Right renal pelvis (tissue), 4 donors: Measurements from ENCODE around the gene HIBCH. TPM values are rescaled to one million over a fixed set of nuclear protein-coding genes. Genes with fewer than 3 reads are reported as not detected.
"Not testable (repeated sequence)": the region's sequence is repeated elsewhere in the genome, so short reads cannot be mapped to it uniquely, and the experiment has no call there.

ENCODE experiments used
- DNase-seq, 4 donors: peaks; one replicate each; pipeline ENCODE4 v3.0.0-alpha.2; 2013; ENCODE audit warnings: low read depth in 4 of 4, low spot score in 3 of 4, missing footprints in 1 of 4
- polyA plus RNA-seq, 4 donors: library from polyadenylated mRNA; unstranded; fragments of 120-200 nt; gene quantifications; one replicate each; pipeline ENCODE4 v1.2.1, GENCODE V29; 2013; ENCODE audit not compliant: insufficient read length in 4 of 4

Gene HIBCH
- polyA plus RNA-seq, 4 donors: 78.9 to 87.4 (median 79.3) TPM

DNA sequence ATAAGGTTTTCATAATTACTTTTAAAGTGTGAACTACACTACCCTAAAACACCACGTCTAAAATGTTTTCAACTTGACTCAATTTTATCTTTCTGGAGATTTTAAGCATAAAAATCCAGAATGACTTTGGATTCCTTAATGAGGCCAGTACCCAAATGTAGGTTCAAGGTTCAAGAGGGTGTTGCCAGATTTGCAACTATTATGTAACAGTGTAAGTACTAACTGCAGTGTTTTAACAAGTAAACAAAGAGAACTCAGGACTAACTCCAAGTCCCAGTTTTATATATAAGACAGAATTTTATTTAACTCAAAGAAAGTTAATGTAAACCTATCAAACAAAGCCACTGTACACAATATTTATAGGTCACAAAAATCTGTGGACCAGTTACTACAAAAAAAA lies 5.7 kb downstream of the HIBCH start:
- no peak for DNase-seq

DNA sequence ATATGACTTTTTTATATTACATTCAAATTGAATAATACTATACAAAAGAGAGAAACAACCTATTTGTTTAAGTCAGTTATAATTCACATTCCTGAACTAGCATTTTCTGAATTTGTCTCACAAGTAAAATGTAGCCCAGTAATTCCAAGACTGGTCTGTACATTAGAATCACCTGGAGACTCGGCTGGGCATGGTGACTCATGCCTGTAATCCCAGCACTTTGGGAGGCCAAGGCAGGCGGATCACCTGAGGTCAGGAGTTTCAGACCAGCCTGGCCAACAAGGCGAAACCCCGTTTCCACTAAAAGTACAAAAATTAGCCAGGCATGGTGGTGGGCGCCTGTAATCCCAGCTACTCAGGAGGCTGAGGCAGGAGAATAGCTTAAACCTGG lies 7.0 kb downstream of the HIBCH start:
- not testable (repeated sequence) for DNase-seq

DNA sequence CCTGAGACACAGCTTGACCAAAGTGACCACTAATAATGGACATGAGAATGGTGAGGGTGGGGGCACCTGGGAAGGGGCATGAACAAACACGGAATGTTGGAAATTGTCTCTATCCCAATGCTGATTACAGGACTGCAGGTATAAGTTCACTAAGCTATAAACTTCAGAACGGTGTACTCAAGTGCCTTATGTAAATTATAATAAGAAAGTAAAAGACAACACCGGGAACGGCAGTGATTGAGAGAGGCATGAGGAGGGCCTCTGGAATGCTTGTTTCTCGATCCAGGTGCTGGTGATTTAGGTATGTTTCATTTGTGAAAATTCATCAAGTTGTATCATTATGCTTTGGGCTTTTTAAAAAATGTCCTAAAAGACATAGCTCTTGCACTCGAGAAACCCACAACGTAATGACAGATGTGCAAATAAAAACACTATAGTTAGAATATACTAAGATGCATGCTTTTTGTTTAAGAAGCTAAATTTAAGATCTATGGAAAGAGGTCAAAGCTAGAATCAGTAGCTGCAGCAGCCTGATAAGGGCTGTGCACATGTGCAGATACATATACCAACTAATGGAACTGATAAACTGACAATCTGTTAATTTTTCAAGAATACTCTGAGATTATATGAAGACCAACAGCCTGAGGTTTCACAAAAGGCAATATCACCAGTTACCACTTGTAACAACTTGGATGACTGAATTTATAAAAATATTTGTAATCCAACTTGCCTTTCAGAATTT lies 7.6 kb downstream of the HIBCH start:
- DNase-seq: no peak

DNA sequence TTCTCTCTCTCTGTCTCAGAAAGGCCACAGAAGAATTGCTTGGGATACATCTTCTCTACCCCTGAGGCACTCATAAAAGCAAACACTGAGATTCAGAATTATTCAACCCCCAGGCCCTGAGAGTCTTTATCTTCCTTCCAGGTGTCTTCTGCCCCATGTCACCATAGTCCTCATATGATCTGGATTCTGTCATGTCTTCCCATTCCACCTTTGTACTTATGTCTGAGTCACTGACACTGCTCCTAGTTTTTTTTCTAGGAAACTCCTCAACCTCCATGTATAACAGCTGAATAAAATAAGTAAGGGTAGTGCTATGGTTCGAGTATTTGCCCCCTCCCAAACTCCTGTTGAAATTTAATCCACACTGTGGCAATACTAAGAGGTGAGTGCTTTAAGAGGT lies 11.6 kb downstream of the HIBCH start:
- no peak for DNase-seq

DNA sequence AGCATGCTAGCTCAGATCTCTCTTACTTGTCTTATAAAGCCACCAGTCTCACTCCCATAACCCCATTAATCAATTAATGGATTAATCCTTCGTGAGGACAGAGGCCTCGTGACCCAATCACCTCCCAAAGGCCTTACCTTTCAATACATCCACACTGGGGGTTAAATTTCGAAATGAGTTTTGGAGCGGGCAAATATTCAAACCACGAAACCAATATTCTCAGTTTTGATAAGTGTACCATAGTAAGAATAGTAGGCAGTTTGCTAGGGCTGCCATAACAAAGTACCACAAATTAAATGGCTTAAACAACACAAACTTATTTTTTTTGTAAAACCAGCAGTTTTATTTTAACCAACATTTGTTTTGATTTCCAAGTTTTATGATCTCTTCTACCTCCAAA lies 15.2 kb downstream of the HIBCH start:
- no peak for DNase-seq

DNA sequence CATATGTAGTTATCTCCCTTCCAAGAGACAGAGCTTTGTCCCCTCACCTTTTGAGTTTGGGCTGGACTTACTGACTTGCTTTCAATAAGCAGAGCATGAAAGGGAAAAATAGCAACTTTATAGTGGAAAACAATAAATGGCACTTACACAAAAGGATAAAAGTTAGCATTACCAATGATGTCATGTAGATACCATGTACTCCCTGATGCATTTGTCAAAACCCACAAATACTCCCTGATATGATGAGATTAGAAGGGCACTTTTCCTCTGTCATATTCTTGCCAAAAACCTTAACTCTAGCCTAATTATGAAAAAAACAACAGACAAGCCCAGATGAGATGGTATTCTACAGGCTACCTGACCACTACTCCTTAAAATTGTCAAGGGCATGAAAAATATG lies 16.0 kb downstream of the HIBCH start:
- DNase-seq: no peak

DNA sequence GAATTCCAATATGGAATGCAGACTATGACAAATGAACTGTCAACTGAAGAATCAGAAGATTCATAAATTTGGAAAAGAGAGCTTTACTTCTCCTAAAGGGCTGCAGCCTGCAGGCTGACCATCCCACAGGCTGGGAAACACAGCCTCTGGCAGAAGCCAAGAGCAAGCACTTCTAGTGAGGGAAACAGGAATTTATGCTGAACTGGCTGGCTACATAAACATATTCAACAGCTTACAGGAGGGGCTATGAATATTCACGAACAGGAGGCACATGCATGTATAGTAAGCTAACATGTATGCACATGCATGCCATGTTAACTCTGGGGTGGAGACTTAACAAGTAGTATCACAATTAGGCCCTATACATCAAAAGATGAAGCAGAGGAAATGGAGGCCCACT lies 17.6 kb downstream of the HIBCH start:
- DNase-seq: no peak

DNA sequence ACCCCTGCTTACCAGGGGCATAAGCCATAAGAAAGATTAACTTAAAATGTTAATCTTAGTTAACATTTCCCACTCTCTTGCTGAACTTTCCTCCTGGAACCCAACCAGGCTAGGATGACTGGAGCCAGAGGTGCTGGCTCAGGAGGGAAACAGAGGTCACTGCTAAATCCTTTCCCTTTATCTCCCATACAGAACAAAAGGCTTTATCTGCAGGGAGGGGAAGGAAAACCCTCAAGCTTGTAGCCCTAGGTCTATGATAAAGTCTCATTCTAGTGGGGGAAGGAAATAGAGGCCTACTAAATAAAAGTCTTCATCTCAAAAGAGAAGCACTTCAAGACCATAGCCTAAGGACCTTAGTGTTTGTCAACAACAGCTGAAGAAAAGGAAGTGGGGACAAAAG lies 18.6 kb downstream of the HIBCH start:
- DNase-seq: no peak

DNA sequence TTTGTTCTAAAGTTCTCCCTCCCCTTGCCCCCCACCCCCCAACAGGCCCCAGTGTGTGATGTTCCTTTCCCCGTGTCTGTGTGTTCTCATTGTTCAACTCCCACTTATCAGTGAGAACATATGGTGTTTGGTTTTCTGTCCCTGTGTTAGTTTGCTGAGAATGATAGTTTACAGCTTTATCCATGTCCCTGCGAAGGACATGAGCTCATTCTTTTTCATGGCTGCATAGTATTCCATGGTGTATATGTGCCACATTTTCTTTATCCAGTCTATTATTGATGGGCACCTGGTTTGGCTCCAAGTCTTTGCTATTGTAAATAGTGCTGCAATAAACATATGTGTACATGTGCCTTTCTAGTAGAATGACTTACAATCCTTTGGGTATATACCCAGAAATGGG lies 21.7 kb downstream of the HIBCH start:
- DNase-seq: not testable (repeated sequence)

DNA sequence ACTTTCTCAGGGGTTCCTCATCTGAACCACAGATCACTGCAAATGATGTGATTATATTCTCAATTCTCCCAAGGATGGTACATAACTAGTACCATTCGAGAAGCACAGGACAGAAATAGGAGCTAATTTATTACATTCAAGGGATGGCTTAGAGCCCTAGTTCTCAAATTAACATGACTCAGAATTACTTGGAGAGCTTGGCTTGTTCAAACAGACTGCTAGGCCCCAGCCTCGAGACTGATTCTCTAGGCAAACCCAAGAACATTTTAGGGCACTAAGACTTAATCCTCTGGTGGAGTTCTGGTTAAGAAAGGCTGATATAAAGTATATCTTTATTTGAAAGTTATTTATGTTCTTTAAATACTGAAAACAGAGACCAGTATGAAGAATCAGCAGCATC lies 35.8 kb downstream of the HIBCH start:
- no peak for DNase-seq

DNA sequence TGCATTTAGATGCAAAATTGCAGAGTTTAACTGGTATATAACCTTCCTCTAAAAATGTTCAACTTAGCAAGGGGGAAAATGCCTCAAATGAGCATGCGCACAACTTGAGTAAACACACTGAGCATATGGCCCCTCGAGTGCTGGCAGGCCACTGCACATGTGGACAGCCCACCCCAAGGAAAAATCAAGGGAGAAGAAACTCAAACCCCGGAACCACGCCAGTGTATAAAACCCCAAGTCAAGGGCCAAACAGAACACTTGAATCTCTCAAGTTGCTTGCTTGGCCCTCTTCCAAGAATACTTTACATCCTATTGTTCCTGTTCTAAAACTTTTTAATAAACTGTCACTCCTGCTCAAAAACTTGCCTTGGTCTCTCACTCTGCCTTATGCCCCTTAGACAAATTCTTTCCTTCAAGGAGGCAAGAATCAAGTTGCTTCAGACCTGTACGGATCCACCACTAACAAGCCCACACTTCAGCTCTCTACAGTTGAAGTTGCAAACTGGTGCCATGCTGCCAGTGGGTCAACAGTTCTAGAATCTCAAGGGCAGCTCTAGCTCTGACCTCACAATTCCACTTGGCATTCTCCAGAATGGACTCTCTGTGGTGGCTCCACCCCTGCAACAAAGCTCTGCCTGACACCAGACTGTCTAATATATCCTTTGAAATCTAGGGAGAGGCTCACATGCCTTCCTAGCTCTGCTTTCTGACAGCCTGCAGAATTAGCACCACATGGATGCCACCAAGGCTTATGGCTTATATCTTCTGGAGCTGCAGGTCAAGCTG lies 38.9 kb downstream of the HIBCH start:
- DNase-seq: no peak

DNA sequence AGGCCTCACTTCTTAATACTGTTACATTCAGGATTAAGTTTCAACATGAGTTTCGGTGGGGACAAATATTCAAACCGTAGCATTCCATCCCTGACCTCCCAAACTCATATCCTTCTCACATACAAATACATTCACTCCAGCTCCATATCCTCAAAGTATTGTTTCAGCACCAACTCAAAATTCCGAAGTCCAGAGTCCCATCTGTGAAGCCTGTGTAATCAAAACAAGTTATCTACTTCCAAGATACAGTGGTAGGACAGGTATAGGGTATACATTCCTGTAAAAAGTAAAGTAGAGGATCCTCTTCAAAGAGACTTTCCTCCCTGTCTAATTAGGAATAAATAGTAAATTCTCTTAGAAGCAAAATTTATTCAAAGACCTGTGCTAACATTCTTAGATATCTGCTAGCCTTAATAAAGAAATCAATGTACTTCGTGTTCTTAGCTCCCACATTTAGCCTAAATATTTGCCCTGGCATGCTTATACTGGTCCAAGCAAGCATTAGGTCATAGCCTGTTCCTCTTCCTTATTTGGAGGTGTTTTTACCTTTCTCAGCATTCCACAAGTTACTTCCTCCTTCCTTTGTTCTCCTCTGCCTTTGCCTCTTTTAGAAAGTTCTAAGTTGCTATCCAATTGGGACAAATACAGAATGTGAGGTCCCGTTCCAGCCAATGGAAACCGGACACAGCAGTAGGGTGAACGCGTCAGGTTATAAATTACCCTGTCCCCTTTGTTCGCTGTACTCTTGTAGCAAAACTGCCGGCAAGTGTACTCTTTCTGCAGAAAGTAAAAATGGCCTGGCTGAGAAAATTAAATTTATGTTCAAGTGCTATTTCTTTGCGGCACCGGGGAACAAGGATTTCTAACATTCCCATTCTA lies 40.1 kb downstream of the HIBCH start:
- not testable (repeated sequence) for DNase-seq

DNA sequence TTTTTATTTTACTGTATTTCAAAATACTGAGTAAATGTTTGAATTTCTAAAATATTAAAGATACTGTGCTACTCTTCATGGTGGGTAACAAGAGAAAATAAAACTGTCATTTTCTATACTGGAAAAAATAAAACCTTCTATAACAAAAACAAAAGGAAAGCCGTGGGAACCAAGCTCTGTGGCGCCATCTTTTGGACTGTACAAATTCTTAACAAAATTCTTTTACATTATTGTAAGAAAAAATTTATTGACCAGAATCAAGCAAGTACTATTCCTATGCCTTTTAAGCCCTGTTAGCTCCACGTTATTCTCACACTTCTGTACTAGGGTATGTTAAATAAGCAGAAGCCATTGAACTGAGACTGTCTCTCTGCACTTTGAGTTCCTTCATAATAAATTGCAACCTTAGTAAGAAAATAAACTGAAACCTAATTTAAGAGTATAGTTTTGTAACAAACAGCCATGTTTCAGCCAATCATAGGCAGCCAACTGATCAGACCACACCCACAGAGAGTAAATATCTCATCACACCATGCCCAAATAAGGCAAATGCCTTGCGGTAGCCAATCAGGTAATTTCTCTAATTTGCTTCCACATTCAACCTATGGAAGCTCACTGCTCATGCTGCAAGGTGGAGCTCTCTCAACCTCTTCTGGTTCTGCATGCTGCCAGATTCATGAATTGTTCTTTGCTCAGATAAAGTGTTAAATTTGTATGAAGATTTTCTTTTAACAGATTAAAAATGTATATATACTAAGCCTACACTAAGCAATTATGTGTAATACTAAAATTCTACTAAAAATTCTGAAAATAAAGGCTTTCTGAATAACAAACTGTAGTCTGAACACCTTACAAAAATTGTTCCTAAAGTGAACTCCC lies 42.2 kb downstream of the HIBCH start:
- peak; percentile 7 to 16 (median 13) for DNase-seq

DNA sequence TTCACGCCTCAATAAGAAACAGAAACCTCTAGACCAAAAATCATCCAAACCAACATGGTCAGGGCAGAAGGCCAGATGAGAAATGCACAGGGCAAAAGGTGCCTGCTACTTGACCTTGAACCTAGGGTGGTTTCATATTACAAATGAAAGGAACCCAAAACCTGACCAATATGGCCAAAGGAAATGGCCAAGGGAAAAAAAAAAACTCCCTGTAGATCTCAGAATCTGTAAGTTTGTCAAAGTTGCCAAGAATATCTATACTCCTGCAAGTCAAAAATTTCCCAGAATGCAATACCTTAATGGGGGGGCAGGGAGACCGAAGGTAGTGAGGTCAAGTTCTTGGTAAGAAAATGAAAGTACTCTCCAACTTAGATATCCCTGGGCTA lies 47.2 kb downstream of the HIBCH start:
- DNase-seq: no peak

DNA sequence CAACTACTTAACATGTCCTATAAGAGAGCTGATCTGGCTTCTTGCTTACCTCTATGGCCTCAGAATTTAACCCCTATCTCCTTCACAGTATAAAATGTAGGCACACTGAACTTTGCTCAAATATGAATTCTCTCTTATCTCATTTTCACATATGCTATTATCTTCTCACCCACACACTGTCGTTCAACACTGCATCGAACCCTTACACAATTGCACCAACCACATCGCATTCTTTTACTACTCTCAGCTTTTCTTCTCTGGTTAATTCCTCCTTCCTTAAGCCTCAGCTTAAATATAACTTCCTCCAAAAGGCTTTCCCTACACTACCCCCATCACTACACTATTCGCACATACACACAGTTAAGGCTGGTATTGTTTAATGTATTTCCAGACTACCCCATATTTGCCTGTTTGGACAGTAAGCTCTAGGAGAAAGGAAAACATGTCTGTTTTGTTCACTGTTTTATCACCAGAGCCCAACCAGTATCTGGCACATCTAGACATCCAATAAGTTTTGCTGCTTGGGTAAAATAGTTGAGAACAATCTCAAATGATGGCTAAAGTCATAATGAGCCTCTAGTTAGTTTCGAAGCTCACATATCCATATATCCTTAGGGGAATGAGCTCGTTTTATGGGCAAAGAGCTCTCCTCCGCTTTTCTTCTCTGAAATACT lies 47.7 kb downstream of the HIBCH start:
- DNase-seq: no peak

DNA sequence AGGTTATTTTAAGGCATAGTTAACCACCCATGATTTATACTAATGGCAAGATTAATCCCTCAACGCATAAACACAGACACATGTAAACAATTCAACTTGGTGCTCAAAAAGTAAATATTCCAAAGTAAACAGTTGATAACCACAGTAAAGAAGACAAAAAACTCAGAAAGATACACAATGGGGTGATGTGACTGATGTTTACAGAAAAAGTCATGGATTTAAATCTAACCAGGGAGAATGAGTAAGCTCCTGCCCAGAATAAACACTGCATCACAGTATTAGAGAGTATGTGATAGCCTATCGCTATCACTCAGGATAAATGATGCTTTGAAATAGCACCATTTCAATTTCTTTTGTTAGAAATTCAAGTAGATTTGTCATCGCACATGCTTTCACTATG lies 49.3 kb downstream of the HIBCH start:
- DNase-seq: no peak

DNA sequence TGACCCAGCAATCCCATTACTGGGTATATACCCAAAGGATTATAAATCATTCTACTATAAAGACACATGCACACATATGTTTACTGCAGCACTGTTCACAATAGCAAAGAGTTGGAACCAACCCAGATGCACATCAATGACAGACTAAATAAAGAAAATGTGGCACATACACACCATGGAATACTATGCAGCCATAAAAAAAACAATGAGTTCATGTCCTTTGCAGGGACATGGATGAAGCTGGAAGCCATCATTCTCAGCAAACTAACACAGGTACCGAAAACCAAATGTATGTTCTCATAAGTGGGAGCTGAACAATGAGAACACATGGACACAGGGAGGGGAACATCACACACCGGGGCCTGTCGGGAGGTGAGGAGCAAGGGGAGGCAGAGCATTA lies 49.9 kb downstream of the HIBCH start:
- DNase-seq: not testable (repeated sequence)

DNA sequence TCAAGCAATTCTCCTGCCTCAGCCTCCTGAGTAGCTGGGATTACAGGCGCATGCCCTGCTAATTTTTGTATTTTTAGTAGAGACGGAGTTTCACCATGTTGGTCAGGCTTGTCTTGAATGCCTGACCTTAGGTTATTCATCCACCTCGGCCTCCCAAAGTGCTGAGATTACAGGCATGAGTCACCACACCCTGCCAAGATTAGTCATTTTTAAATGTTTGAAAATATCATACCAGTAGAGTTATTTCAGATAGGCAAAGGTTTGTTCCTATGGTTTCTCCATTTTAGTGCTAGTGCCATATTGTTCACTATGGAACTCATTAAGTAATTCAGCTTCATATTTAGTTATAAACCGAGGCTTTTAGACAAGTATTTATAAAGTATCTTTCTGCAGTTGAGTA lies 52.3 kb downstream of the HIBCH start:
- DNase-seq: no peak

DNA sequence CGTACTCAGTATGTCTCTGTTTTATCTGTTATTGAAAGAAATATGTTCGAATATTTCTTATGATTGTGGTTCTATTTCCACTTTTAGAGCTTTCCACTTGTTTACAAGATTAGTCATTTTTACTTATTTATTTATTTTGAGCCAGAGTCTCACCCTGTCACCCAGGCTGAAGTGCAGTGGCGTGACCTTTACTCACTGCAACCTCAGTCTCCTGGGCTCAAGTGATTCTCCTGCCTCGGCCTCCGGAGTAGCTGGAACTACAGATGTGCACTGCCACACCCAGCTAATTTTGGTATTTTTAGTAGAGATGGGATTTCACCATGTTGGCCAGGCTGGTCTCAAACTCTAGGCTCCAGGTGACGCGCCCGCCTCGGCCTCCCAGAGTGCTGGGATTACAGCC lies 53.3 kb downstream of the HIBCH start:
- no peak for DNase-seq

DNA sequence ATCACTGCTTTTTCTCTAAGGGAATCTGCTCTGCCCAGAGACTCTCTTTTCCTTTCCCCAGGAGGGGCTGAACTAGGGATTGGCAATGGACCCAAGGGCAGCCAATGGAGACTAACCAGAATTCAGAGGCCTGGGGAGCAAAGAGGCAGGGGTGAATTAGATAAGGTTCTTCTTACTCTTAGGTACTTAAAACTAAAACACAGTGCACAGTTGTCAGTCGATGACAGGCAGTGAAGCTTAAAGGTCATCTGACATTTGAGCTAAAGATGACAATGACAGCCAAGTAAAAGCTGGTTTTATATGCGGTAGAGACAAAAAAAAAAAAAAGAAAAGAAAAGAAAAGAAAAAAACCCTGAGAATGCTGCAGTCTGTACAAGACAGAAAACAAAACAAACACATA lies 57.8 kb downstream of the HIBCH start:
- no peak for DNase-seq
